Stimulated activated CD8-positive, alpha-beta memory T cell treated with anti-CD3 and anti-CD28 coated beads, Interleukin-12 subunit alpha, Interleukin-12 subunit beta, amount 100 ng/mL, for 4 hours (primary cell): ENCODE measurements around the gene WDR77.
A peak's percentile ranks its signal among the peaks of the same experiment; 100 is the strongest.

Experiments
- DNase-seq: peaks from one replicate; pipeline ENCODE4 v3.0.0-alpha.2; 2020; ENCODE audit warnings: low read depth

Gene WDR77

DNA sequence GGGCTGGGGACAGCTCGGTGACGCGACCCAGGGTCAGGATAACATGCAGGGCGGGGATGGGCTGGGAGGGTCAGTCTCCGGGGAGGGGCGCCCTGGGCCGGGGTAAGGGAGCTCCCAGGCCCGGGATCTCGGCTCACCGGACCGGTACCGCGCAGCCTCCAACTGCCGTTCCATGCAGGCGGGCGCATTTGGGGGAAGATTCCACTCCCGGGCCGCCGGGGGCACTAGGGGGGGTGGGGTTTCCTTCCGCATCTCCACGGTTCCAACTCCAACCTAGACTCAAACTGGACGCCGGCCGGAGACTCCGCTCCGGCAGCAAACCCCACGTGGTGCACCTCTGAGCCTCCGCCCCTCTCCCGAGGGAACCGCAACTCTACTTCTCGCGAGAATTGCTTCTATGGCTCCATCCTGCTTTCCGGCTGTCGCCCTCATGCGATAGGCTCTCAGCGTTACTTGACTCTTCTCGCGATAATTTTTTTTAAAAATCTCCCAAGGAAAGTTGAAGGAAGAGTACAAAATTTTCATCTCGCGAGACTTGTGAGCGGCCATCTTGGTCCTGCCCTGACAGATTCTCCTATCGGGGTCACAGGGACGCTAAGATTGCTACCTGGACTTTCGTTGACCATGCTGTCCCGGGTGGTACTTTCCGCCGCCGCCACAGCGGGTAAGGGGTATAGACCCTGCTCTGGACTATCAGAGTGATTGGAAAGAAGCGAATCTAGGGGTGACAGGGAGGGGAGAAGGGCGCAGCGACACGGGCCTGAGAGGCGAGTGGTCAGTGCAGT is at the start of gene WDR77, which contains the start of gene ATP5PB:
Gene WDR77, minus strand, starts transcription at position 339 of the 785 bp plus-strand sequence. Its CDS starts 87 bp downstream, at position 252.
Gene ATP5PB, plus strand, starts transcription at position 547 of the 785 bp plus-strand sequence. Its CDS starts 78 bp downstream, at position 625.
- DNase-seq: peak; percentile 82

DNA sequence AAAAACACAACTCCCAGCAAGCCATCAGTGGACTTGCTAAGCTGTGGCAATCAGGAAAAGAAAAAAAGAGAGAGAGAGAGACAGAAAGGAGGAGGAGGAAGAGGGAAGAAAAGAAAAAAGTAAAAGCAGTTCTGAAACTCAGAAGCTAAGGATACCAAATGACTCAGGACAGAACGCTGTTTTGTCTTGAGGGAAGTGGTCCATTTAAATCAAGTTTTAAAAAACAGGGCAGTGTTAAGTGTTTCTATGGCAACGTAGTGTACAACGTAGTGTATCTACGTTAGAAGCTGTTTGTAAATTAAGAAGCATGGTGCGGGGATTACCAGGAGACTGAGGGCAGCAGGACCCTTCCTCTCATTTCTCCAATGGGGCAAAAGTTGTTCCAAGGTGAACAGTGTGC is 48.5 kb upstream of the WDR77 start:
- DNase-seq: no peak

DNA sequence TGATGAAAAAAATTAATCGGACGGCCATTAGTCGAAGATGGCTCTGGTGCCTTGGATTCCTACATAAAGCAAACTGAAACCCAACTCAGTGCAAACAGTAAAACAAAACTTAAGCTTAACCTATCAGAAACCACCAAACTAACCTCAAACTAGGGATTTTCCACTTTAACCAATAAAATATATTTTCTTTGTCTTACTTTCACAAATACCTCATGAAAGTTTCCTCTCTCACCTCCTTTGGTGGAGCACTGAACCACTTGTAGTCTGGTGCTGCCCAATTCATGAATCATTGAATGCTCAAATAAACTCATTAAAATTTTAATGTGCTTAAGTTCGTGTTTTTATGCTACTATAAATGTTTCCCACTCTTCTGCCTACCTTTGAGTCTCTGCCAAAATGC is 47.3 kb upstream of the WDR77 start:
- DNase-seq: no peak

DNA sequence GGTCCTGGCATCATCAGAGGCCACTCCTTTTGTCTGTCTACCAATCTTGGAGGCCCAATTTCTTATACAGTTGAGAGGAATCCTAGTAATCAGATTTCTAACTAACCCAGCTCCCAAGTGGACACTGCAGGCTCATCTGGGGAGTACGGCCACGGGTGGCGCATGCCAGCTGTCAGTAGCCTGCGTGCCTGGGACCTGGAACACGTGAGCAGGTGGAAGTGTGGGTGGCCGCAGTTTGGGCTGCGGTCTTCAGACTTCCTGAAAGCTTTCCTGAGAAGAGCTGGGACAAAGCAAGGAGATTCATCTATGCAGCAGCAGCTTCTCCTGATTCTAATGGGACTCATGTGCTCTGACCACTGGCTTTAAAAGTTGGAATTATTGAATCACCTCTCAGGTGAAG is 42.0 kb upstream of the WDR77 start:
- no peak for DNase-seq

DNA sequence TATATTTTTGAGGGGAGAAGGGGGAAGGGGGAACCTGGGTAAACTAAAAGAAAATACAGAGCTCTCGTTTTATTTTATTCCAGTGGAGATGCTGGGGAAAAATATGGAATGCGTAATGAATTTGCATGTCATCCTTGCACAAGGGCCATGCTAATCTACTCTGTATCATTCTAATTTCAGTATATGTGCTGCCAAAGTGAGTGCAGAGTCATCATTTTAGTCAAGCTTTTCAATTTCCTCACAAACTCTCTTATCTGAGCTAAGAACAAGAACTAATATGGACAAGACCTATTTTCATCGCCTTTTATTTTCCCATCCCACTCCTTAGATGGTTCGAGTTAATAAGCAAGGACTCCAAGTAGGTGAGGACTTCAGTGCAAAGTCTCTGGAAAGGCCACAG is 41.2 kb upstream of the WDR77 start:
- no peak for DNase-seq

DNA sequence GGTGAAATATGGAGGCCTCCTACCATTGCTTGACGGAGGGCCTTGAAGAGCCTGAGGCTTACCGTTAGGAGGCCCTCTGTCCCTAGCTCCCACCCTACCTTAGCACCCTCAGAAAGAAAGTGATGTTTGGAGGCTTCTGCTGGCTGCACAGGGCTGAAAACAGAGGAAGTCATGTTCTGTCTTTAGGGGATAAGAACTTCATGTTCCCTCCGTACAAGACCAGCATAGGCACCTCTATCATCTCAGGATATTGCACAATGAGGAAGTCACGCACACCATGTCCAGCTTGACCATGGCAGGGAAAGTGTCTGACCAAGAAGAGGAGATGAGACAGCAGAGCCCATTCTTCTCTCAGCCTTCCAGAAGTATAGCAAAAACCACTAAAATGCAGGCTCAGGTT is 40.5 kb upstream of the WDR77 start:
- no peak for DNase-seq

DNA sequence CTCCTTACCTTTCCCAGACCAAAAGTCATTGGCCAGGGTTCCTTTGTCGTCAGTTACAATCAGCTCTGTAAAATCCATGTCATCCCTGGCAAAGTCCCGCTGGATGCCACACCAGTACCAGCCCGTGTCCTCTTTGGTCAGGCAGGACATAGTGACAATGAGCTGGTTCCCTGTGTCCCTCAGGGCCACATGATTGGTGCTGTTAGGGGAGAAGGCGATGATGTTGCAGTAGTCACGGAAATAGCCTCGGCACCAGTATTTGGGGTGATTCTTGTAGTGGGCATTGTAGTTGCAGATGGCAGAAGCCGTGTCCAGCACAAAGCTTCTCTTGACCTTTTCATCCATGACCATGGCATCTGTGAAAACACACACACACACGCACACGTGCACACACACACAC is 39.6 kb upstream of the WDR77 start:
- no peak for DNase-seq

DNA sequence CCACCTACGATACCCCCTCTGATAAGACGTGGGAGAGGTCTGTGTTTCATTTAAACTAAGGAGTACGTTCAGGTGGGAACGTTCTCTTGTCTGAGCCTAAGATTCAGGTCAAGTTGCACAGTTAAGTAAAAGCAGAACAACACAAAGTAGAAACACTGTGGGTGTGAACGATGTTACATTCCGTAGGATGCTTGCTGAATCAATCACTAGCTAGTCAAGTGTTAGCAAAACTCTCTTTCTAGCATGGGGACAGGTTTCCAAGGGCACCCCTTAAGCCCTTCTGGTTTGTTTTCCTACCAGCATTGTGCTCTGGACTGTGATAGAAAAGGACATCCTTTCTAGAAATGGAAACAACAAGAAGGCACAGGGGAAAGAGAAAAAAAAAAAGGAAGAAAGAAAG is 38.1 kb upstream of the WDR77 start:
- DNase-seq: no peak

DNA sequence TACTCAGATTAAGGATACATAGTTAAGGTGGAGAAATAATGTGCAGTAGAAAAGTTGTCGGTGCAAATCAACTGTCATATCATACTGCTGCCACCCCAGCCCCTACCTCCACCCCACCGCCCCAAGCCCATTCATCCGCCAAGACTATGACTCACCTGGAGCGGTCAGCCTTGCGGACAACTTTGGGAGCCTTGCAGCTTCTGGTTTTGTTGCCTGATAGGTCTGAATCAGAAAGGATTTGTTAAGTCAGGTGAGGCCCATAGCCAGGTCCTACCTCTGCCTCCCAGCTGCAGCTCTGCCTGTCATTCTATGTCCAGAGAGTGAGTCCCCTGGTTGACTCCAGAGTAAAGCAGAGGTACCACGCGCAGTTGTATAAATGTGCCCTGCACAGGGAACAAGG is 37.4 kb upstream of the WDR77 start:
- DNase-seq: no peak

DNA sequence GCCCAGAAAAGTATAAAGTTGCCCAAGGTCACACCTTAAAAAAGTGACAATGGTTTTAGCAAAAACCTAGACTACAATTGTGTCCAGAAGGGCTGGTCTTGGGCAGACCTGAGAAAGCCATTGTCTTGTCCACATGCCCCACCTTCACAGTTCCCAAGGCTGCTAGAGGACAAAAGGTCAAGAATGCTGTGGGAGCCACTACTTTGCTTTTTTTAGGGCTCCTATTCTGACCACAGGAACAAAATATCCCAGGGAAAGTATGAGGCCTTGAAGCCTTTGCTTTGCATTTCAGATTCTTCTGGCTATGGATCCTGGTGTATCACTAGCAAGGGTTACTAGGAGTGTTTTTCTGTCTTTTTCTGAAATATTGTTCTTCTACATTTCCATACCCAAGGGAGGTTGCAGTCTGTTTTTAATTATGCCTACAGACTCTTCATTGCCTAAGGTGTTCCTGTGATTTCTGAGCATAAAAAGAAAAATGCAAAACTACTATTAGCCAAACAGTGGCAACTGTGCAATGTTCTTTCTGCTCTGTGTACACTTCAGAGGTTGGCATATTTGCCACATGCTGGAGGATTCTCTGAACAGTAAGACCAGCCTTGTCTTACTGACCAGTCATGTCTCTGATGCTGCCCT is 35.5 kb upstream of the WDR77 start:
- no peak for DNase-seq

DNA sequence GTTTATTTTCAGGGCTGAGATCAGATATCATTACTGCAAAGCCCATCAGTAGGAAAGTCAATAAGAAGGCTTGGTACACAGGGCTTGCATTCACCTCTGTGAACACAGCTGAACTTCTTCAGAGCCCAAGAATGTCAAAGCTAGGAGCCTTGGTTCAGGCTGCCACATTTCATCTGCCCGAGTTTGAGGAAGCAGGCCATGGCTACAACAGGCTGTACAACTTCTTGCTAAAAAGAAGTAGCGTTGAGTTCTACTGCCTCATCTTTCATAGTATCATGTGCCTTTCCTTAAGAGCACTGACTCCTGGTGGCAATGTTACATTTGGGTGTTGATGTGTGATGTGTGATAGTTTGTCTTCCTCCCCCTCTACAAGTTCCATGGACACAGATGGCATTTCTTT is 34.8 kb upstream of the WDR77 start:
- no peak for DNase-seq

DNA sequence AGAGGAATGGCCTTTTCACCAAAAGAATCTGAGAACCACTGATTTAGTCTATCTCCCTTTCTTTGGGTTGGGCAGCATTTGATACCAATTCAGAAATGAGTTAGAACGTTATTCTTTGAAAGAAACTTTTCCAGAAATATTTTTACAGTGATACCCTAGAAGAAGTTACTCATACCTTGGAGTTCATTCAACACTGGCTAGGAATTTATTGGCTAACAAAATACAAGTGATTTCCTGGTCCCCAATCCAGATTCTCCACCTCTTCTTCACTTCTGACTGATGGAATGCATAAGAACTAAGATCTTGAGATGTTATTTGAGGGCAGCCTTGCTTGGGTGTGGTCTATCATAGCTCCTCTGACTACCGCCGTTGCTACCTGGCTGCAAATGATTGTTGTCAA is 34.1 kb upstream of the WDR77 start:
- no peak for DNase-seq

DNA sequence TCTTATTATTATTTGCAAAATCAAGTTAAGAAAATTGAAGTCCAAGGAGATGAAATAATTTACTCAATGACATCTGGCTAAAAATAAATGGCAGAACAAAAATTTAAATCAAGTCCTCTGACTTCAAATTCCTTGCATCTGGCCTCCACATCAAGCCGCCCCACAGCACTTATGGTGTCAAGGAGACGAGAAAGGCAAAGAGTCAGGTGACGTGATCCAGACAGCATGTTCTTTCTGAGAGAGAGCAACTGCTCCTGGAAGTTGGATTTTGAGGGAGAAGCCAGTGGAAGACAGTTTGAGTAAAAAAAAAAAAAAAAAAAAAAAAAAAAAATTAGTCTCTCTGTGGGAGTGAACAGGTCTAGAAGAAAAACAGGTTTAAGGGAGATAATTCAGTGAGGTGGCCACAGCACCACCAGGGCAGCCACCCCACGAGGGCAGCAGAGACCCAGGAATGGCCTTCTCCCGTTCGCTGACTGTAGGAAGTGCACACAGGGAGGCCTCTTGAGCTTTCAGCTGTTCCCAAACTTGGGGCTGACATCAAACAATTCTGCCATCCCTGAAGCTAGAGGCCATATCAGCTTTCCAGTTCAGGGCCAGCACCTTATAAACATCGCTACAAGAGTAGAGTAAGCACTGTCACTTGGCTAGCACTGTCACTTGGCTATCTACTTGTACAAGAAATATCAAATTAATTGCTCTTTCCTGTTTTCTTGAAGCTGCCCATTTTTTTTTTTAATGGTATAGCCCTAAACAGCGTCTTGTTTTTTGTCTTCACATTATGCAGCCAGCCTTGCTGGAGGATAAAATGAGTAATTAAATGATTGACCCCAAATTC is 32.5 kb upstream of the WDR77 start:
- DNase-seq: no peak

DNA sequence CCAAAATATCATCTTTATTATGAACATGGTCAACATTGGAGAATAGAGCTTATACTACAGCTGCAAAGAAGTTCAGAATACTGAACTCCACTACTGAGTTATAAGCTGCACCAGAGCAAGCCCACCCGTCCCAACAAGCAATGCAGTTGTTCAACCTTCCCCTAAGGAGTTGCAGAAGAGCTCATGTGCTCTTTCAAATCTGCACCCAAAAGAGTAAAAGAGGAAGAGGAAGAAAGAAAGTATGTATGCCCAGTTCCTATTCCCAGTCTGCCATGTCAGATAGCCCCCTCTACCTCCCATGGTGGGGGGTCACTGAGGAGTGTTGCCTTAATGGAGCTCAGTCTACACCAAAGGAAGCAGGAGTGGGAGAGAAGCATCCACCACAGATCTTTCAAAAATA is 31.6 kb upstream of the WDR77 start:
- DNase-seq: no peak

DNA sequence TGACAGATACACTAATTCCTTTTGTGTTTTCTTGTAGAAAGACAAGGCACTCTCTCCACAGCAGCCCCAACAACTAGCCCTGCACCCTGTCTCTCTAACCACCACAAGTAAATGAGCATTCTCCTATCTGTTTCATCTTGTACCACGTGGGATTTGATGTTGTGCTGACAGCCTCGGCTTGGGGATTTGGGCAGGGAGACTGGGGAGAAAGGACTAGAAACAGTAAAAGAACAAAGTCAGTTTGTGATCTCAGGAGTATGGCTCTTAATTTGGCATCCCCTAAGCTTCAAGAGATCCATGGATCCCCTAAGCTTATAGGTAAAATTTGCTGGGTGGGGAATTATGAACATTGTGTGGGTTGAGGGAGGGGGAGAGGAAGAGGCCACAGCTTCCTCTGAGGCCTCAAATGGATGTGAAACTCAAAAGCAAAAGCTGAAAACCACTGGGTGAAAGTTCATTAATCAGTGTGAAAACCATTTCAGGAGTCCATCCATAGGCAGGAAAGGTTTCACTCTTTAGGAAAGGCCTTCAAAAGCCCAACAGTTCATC is 27.8 kb upstream of the WDR77 start:
- no peak for DNase-seq

DNA sequence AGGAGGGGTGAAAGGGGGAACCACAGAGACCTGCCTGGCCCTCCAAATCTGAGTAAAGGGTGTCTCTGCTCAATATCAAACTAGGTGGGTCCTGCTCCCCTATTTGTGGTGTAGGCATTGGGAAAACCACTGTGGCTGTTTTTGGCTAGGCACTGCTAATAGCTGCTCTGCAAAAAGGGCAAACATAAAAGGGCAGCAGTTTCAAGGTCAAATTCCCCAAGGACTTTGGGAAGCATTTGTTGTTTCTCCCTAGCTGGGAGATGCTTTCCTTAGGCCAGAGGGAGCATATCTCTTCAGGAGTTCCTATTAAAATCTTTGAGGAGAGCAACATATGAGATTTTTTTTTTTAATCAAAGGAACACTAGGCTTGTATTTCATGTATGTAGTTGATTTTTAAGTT is 27.2 kb upstream of the WDR77 start:
- DNase-seq: no peak

DNA sequence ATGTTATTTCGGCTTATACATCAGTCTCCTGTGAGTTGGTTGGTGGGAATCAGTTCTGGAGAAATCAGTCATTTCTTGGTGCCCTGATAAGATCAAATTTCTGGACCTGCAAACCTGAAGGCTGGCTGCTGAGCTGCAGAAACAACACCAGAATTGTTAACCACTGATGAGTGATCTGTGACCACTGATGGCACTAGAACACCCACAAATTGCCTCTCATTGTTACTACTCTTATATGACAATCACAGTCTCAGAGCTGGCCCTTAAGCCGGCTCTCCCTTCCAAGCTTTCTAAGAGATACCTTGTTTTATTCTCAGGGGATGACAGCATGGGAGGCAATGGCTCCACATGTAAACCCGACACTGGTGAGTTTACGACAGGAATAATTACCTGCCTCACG is 26.6 kb upstream of the WDR77 start:
- DNase-seq: no peak

DNA sequence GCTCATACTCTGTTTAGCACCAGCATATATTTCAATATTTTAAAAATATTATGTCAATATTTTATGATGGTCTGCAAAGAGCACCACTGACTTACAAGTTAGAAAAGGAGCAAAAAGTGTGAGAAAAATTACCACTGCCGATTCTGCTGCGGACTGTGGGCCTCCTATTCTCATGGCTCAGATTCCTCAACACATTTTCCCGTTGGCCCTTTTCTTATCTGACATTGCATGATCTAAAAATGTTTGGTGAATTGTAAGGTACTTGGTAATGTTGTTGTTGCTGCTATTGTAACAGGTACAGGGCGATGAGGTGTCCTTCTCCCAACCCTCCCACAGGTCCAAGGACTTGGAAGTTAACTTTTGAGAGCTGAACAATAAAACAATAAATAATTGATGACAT is 25.5 kb upstream of the WDR77 start:
- DNase-seq: no peak

DNA sequence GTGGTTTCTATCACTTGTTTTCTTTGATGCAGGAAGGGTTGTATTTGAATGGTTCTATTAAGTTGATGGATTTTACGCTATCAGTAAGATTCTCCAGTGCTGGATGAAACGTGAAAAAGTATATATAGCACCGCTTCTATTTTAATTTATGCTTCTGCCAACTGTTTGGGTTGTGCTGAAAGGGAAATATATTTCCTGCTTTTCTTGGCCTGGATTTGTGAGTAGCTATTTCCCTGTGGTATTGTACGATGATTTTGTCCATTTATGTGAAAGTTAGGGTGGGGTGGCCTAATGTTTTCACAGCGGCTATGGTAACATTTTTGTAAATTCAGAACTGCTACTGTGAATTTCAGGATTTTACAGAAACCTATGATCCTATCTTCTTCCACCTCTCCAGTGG is 25.1 kb upstream of the WDR77 start:
- no peak for DNase-seq

DNA sequence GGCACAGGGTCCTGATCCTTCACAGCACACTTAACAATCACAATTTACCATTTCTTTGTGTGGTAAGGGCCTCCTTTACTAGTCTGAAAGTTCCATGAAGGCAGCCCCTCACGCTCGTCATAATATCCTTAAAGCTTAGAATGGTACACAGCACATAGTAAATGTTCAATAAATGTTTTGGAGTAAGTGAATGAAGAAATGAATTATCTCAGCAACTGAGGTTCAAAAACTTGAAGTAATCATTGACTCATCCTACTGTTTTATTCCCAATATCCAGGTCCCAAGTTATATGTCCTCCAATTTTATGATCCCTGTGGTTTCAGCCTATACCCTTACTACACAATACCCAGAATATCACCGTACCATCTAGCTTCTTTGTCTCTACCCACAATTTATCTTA is 22.5 kb upstream of the WDR77 start:
- no peak for DNase-seq

DNA sequence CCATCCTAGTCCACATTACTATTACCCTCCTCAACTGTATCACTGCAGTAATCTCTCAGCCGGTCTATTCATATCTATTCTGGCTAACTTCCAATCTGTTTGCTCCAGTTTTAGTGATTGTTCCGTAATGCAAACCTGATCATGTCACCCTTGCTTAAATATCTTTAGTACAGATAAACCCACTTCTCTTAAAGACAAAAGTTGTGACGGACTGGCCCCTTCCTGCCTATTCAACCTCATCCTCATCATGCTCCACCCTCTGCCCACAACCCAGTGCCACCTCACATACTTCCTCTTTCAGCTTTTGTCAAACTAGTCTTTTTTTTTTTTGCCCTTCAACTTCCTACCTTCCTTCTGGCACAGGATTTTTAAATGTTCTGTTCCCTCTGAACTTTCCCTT is 22.0 kb upstream of the WDR77 start:
- no peak for DNase-seq

DNA sequence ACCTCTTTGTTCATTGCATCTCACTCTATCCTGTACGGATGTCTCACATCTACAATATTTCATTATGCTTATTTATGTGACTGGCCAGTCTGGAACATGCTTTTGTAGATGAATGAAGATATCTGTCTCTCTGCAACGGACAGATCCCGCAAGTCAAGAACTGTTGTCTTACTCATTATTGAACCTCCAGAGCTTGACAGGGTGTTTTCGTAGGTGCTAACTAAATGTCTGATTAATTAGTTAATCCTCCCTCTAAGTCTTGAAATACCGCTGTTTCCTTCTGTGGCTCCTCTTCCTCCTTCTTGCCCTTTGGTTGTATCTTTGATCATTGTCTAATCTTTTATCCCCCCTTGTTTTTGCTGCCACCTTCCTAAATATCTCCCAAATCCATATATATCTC is 21.5 kb upstream of the WDR77 start:
- DNase-seq: no peak

DNA sequence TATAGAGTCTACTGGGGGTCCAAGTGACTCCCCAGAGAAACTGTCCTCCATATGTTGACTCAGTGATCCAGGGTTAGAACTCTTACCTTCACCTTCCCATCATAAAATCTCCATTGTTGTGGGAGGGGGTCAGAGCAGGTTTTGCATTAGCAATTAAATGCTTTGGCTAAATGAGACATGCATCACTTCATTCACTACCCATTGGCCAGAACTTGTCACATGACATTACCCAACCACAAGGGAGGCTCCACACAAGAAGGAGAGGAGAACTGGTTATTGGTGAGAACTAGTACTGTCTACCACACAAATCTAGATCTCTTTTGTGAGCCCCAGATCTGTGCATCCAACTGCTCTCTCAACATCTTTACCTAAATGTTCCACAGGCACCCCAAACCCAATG is 20.5 kb upstream of the WDR77 start:
- DNase-seq: no peak
